Gastrocnemius medialis (tissue), 4 donors: Measurements from ENCODE around the gene EEFSEC.

Experiments used
- POLR2A ChIP-seq, 2 donors: fragments of 450-650 bp; IDR thresholded peaks; one replicate each; pipeline ENCODE4 v1.6.1; 2017; ENCODE audit warnings: antibody characterized with exemption in 2 of 2, mild to moderate bottlenecking in 2 of 2, moderate library complexity in 2 of 2
- TF ChIP-seq, protein P1 (sequence below), 5 experiments: fragments of 450-650 bp in 3 of 5; fragments of 200-600 bp in 2 of 5; sonication (generic) in 2 of 5; IDR thresholded peaks in 4 of 5; conservative IDR thresholded peaks in 1 of 5; 1 replicate in 4 of 5; 2 replicates in 1 of 5; pipeline ENCODE4 v1.5.1; 2016 to 2019; ENCODE audit warnings: antibody characterized with exemption in 5 of 5, mild to moderate bottlenecking in 3 of 5, moderate library complexity in 3 of 5

DNA sequence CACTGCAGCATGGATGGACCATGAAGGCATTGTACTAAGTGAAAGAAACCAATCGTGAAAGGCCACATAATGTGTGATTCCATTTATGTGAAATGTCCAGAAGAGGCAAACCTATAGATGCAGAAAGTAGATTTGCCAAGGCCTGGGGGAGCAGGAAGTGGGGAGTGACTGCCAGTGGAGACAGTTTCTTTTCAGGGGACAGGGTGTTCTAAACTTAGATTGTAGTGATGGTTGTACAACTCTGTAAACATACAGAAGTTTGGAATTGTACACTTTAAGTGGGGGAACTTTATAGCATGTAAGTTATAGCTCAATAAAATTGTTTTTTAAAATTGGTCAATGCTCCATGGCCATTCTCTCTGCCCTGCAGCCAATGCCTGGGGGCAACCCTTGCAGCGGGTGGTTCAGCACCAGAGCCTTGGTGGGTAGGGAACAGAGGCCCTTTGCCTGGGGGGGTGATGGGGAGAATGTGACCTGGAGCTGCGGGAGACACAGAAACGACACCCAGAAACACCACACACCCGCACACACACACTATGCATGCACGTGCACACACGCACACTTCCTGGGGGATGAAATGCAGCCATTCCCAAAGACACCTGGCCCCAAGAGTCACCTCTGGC is 270.4 kb downstream of the EEFSEC start:
- TF ChIP-seq, protein P1, sequence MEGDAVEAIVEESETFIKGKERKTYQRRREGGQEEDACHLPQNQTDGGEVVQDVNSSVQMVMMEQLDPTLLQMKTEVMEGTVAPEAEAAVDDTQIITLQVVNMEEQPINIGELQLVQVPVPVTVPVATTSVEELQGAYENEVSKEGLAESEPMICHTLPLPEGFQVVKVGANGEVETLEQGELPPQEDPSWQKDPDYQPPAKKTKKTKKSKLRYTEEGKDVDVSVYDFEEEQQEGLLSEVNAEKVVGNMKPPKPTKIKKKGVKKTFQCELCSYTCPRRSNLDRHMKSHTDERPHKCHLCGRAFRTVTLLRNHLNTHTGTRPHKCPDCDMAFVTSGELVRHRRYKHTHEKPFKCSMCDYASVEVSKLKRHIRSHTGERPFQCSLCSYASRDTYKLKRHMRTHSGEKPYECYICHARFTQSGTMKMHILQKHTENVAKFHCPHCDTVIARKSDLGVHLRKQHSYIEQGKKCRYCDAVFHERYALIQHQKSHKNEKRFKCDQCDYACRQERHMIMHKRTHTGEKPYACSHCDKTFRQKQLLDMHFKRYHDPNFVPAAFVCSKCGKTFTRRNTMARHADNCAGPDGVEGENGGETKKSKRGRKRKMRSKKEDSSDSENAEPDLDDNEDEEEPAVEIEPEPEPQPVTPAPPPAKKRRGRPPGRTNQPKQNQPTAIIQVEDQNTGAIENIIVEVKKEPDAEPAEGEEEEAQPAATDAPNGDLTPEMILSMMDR (IDR thresholded peaks at IDR 0.05 in 4 of 5, conservative IDR thresholded peaks at IDR 0.05 in 1 of 5) = no peak
- TF ChIP-seq POLR2A (IDR thresholded peaks at IDR 0.05) = no peak
